GM18868 (cell line): Measurements from ENCODE around the gene CNTLN.
"Not testable (repeated sequence)": the region's sequence is repeated elsewhere in the genome, so short reads cannot be mapped to it uniquely, and the experiment has no call there.

Experiments used
- ATAC-seq: cut with Tn5 transposase; IDR thresholded peaks from one replicate; pipeline ENCODE4 v1.9.1; 2021; ENCODE audit warnings: mild to moderate bottlenecking, moderate library complexity; ENCODE audit not compliant: unreplicated experiment

CNTLN gene

GRCh38 chr9:17486396-17486795, 351.6 kb downstream of the CNTLN start:
- no peak for ATAC-seq

GRCh38 chr9:17487467-17487866, 352.6 kb downstream of the CNTLN start:
- no peak for ATAC-seq

- no peak for ATAC-seq
Observed at GRCh38 chr9:17488662-17489061, 353.8 kb downstream of the CNTLN start.

- no peak for ATAC-seq
Observed at GRCh38 chr9:17490110-17490509, 355.3 kb downstream of the CNTLN start.

GRCh38 chr9:17491780-17492179, 356.9 kb downstream of the CNTLN start:
- ATAC-seq: no peak

- ATAC-seq: no peak
Observed at GRCh38 chr9:17503196-17503595, 368.4 kb downstream of the CNTLN start.

GRCh38 chr9:17509151-17509550, 374.3 kb downstream of the CNTLN start:
- no peak for ATAC-seq

- ATAC-seq: no peak
Observed at GRCh38 chr9:17509701-17510100, 374.9 kb downstream of the CNTLN start.

- no peak for ATAC-seq
Observed at GRCh38 chr9:17519761-17520160, 384.9 kb downstream of the CNTLN start.

GRCh38 chr9:17520268-17521064, 385.6 kb downstream of the CNTLN start:
- ATAC-seq: no peak

- ATAC-seq: no peak
Observed at GRCh38 chr9:17521100-17521855, 386.4 kb downstream of the CNTLN start.

- ATAC-seq: not testable (repeated sequence)
Observed at GRCh38 chr9:17526726-17527125, 391.9 kb downstream of the CNTLN start.

GRCh38 chr9:17528859-17529258, 394.0 kb downstream of the CNTLN start:
- ATAC-seq: no peak

GRCh38 chr9:17531642-17532254, 396.9 kb downstream of the CNTLN start:
- peak; percentile 94 for ATAC-seq

GRCh38 chr9:17532461-17532860, 397.6 kb downstream of the CNTLN start:
- ATAC-seq: no peak

GRCh38 chr9:17535176-17535575, 400.3 kb downstream of the CNTLN start:
- no peak for ATAC-seq

- no peak for ATAC-seq
Observed at GRCh38 chr9:17536027-17536426, 401.2 kb downstream of the CNTLN start.

GRCh38 chr9:17551023-17551422, 416.2 kb downstream of the CNTLN start:
- no peak for ATAC-seq
